ENCODE measurements around the gene BRIX1. TPM values are rescaled to one million over a fixed set of nuclear protein-coding genes. Genes with fewer than 3 reads are reported as not detected.

BRIX1 gene
- total and polyA plus RNA-seq, 2 of the 4 experiments (the other 2 are of a cell fraction), result 15.1 to 26.1 TPM

DNA sequence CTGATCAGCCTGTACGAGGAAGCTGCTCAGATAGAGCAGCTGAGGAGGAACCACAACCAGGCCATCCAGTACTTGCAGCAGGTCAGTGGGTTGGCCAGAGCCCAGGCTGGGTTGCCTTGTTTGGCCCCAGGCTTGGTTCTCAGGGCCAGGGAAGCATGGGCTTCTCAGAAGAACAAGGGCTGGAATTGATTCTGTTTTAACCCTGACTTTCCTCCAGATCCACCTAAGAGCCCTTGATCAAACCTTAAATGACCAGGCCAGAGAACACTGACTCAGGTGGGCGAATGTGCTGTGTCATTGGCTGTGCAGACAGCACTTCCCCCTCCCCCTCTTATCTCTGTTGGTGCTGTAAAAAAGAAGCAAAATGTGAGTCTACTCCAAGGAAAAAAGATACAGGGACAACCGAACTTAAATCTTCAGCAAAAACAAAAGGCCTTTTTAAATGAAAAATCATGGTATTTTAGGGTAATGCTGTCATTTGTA lies 48.5 kb upstream of the BRIX1 start:
- 85% methylated on average over 1 of the region's 3 CpGs; no CpG with 5 or more reads in 1 of the 2 experiments for WGBS, 2 experiments (ENCODE audit: extremely low coverage in 2 of 2, insufficient read length in 1 of 2)
- no peak overlapping the region for H2BK120ac ChIP-seq (ENCODE audit: low read depth, low read length)
- no peaks in the 10 kb centered on the region for H3K9me3 ChIP-seq (ENCODE audit: control insufficient read depth, insufficient read depth, low read length)
- no peak overlapping the region for H2AK9ac ChIP-seq (replicated peaks; ENCODE audit: low read depth, low read length, poor library complexity)
- ATAC-seq (ENCODE audit: low read depth) (no peak), DNase-seq (no peak)
- no peak overlapping the region for H3K56ac ChIP-seq (ENCODE audit: extremely low read depth, insufficient read depth, low read length)
- intact Hi-C loops (cut with micrococcal nuclease), result no loop called here
- no peak overlapping the region for H2AK5ac ChIP-seq (ENCODE audit: low read depth, low read length)
- no peak overlapping the region for H2BK5ac ChIP-seq (ENCODE audit: low read depth, low read length, poor library complexity, severe bottlenecking)
- H2AFZ ChIP-seq (replicated peaks; ENCODE audit: low read length, poor library complexity), result peak overlapping the region; percentile 49
- H2BK15ac ChIP-seq (ENCODE audit: low read depth, low read length), result no peak overlapping the region
- H3K27me3 ChIP-seq (ENCODE audit: control insufficient read depth, insufficient read depth, low read length), result no peaks in the 10 kb centered on the region; the same call in 1 of the 2 replicates
- peak overlapping the region; percentile 19; the same call in 1 of the 2 replicates for H3K14ac ChIP-seq (replicated peaks; ENCODE audit: low read depth, low read length)
- POLR2A ChIA-PET (ENCODE audit: unreplicated experiment), result no interaction called here
- in situ Hi-C loops (cut with MboI; ENCODE audit: low sequenced_read_pairs), result no loop called here
- no peak overlapping the region for H3K27ac ChIP-seq (ENCODE audit: insufficient read depth, low read length)
- H3K9me1 ChIP-seq (ENCODE audit: insufficient read depth, low read length), result no peaks in the 10 kb centered on the region
- H3K4me3 ChIP-seq (ENCODE audit: insufficient read depth, low read depth, low read length), result no peak overlapping the region
- H4K8ac ChIP-seq (ENCODE audit: low read depth in 2 of 2, low read length in 2 of 2), result no peak overlapping the region
- TF ChIP-seq CHD1 (IDR thresholded peaks at IDR 0.05; ENCODE audit: low read depth, low read length), result no peak
- TF ChIP-seq NFE2L2 (IDR thresholded peaks at IDR 0.05; ENCODE audit: low read depth, low read length), result peak; percentile 5; the same call in 1 of the 2 replicates
- no peak for TF ChIP-seq RAD21 (IDR thresholded peaks at IDR 0.05; ENCODE audit: low read length)
- TF ChIP-seq, protein P1, sequence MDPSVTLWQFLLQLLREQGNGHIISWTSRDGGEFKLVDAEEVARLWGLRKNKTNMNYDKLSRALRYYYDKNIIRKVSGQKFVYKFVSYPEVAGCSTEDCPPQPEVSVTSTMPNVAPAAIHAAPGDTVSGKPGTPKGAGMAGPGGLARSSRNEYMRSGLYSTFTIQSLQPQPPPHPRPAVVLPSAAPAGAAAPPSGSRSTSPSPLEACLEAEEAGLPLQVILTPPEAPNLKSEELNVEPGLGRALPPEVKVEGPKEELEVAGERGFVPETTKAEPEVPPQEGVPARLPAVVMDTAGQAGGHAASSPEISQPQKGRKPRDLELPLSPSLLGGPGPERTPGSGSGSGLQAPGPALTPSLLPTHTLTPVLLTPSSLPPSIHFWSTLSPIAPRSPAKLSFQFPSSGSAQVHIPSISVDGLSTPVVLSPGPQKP (IDR thresholded peaks at IDR 0.05; ENCODE audit: borderline replicate concordance, low read depth, low read length), result no peak
- TF ChIP-seq MAFK (IDR thresholded peaks at IDR 0.05; ENCODE audit: low read depth, low read length), result no peak
- no peak for TF ChIP-seq RCOR1 (IDR thresholded peaks at IDR 0.05; ENCODE audit: insufficient replicate concordance, low read length)
- CTCF ChIA-PET, result no interaction called here
- no peak overlapping the region for H3K4me2 ChIP-seq (ENCODE audit: low read depth, low read length)
- no peak overlapping the region for H3K23ac ChIP-seq (ENCODE audit: low read depth, low read length)
- no peaks in the 10 kb centered on the region for H3K79me1 ChIP-seq (ENCODE audit: low read depth in 1 of 2, low read length in 2 of 2)
- H3K9ac ChIP-seq (ENCODE audit: low read depth, low read length), result no peak overlapping the region
- dilution Hi-C loops (cut with HindIII; ENCODE audit: low sequenced_read_pairs, unreplicated experiment), result no loop called here
- H3K4ac ChIP-seq (ENCODE audit: low read depth, low read length), result no peak overlapping the region
- H3K4me1 ChIP-seq (ENCODE audit: control insufficient read depth, insufficient read depth, low read length), result no peaks in the 10 kb centered on the region
- H4K20me1 ChIP-seq (ENCODE audit: insufficient read depth, low read length), result no peaks in the 10 kb centered on the region
- no peak overlapping the region for H3K18ac ChIP-seq (ENCODE audit: low read depth, low read length)
- no peak overlapping the region for H2BK20ac ChIP-seq (ENCODE audit: low read depth, low read length)
- BruUV-seq (replicated peaks), result no TSS peak
- H4K5ac ChIP-seq (ENCODE audit: low read depth, low read length), result no peak overlapping the region
- no peaks in the 10 kb centered on the region for H3K36me3 ChIP-seq (ENCODE audit: control insufficient read depth, insufficient read depth, low read length)
- H4K91ac ChIP-seq (ENCODE audit: insufficient read depth, low read depth, low read length), result no peak overlapping the region
